Endodermal cell (in vitro differentiated cells): Measurements from ENCODE around the gene XRCC1. TPM values are rescaled to one million over a fixed set of nuclear protein-coding genes. Genes with fewer than 3 reads are reported as not detected.

Experiments
- DNase-seq: peaks from one replicate; pipeline ENCODE4 v3.0.0-alpha.2; 2017
- H3K27ac ChIP-seq: 2 replicates; pipeline ENCODE4 v1.5.1; 2013; ENCODE audit warnings: mild to moderate bottlenecking, low read depth, low read length, moderate library complexity
- H3K27me3 ChIP-seq: 2 replicates; pipeline ENCODE4 v1.6.1; 2013; ENCODE audit warnings: mild to moderate bottlenecking, low read length, moderate library complexity; ENCODE audit not compliant: insufficient read depth, control insufficient read depth, poor library complexity, severe bottlenecking
- H3K36me3 ChIP-seq: 2 replicates; pipeline ENCODE4 v1.7.0; 2013; ENCODE audit warnings: mild to moderate bottlenecking, low read length, moderate library complexity; ENCODE audit not compliant: control insufficient read depth, insufficient read depth
- H3K4me1 ChIP-seq: one replicate; pipeline ENCODE4 v1.7.0; 2013; ENCODE audit warnings: low read length; ENCODE audit not compliant: control insufficient read depth, insufficient read depth
- H3K4me3 ChIP-seq: 2 replicates; pipeline ENCODE4 v1.5.1; 2013; ENCODE audit warnings: mild to moderate bottlenecking, low read length, moderate library complexity
- H3K9ac ChIP-seq: 2 replicates; pipeline ENCODE4 v1.6.1; 2013; ENCODE audit warnings: mild to moderate bottlenecking, low read length, moderate library complexity; ENCODE audit not compliant: poor library complexity, severe bottlenecking; ENCODE audit errors: extremely low read depth
- H3K9me3 ChIP-seq: 2 replicates; pipeline ENCODE4 v1.6.1; 2013; ENCODE audit warnings: mild to moderate bottlenecking, low read length, moderate library complexity; ENCODE audit not compliant: control insufficient read depth
- H3K27ac Mint-ChIP-seq: 2 replicates; pipeline ENCODE4 v1.8.0; 2020; ENCODE audit warnings: mixed read lengths
- H3K27me3 Mint-ChIP-seq: 2 replicates; pipeline ENCODE4 v1.8.0; 2021; ENCODE audit warnings: mild to moderate bottlenecking, mixed read lengths; ENCODE audit not compliant: insufficient read depth
- H3K36me3 Mint-ChIP-seq: 2 replicates; pipeline ENCODE4 v1.8.0; 2020; ENCODE audit warnings: low read depth, mixed read lengths
- H3K4me1 Mint-ChIP-seq: 2 replicates; pipeline ENCODE4 v1.8.0; 2020; ENCODE audit warnings: mixed read lengths
- H3K4me3 Mint-ChIP-seq: 2 replicates; pipeline ENCODE4 v1.8.0; 2020; ENCODE audit warnings: mild to moderate bottlenecking, moderate library complexity, mixed read lengths
- H3K9me3 Mint-ChIP-seq: 2 replicates; pipeline ENCODE4 v1.8.0; 2020; ENCODE audit warnings: mild to moderate bottlenecking, mixed read lengths
- CTCF ChIP-seq: fragments of 200-600 bp; sonication (generic); conservative IDR thresholded peaks from 2 replicates; pipeline ENCODE4 v1.5.0; 2021; ENCODE audit warnings: antibody characterized with exemption, mild to moderate bottlenecking
- WGBS, 2 experiments: methylation state at CpG; one replicate each; pipeline versions ENCODE4 v1.1.5 to v1.1.7; 2013; ENCODE audit warnings: missing lambda C conversion rate in 2 of 2, mixed read lengths in 1 of 2; ENCODE audit not compliant: insufficient coverage in 1 of 2, insufficient read length in 1 of 2; 5-methylcytosine and 5-hydroxymethylcytosine counted together
- total RNA-seq, 2 donors: library from RNA; stranded (reverse); fragmentation: NEBNext Ultra II Directional in 1 of 2; extraction: Animal tissue kit (Norgen Biotek cat#: 25700) in 1 of 2; gene quantifications; 2 replicates in 1 of 2; 3 replicates in 1 of 2; pipeline ENCODE4 v1.2.1, GENCODE V29; 2021

XRCC1 gene
- total RNA-seq, 2 donors from 2014 or later, result 48.8 to 52.1 TPM

- Histone ChIP-seq H3K9ac (no peak overlapping the region), H3K27me3 (no peaks in the 10 kb centered on the region), H3K4me3 (no peak overlapping the region), H3K9me3 (no peaks in the 10 kb centered on the region), H3K4me1 (no peaks in the 10 kb centered on the region), H3K27ac (no peak overlapping the region), H3K36me3 (peaks cover 40% of the 10 kb centered on the region)
- H3K4me3 Mint-ChIP-seq, result no peak overlapping the region
- no peak overlapping the region for H3K27ac Mint-ChIP-seq
- H3K27me3 Mint-ChIP-seq, result no peaks in the 10 kb centered on the region
- TF ChIP-seq CTCF, result no peak
- peaks cover 7% of the 10 kb centered on the region for H3K4me1 Mint-ChIP-seq
- DNase-seq, result no peak
- peaks cover 42% of the 10 kb centered on the region for H3K36me3 Mint-ChIP-seq
- 98 to 100% methylated on average over 2 of the region's 2 CpGs for WGBS, 2 experiments
- no peaks in the 10 kb centered on the region for H3K9me3 Mint-ChIP-seq
These were observed 11.0 kb upstream of the XRCC1 start for GRCh38 chr19:43586346-43586745.

GRCh38 chr19:43584484-43584883 lies 9.2 kb upstream of the XRCC1 start:
- Histone ChIP-seq H3K27me3 (no peaks in the 10 kb centered on the region), H3K4me1 (no peaks in the 10 kb centered on the region), H3K9ac (no peak overlapping the region), H3K4me3 (no peak overlapping the region), H3K36me3 (peaks cover 22% of the 10 kb centered on the region), H3K9me3 (no peaks in the 10 kb centered on the region), H3K27ac (no peak overlapping the region)
- Mint-ChIP-seq H3K36me3 (peaks cover 28% of the 10 kb centered on the region), H3K27me3 (no peaks in the 10 kb centered on the region), H3K9me3 (no peaks in the 10 kb centered on the region), H3K4me3 (no peak overlapping the region), H3K27ac (no peak overlapping the region), H3K4me1 (peaks cover 11% of the 10 kb centered on the region)
- WGBS, 2 experiments, result 83% methylated on average over 1 of the region's 1 CpG; no CpG with 5 or more reads in 1 of the 2 experiments
- no peak for DNase-seq
- no peak for TF ChIP-seq CTCF

GRCh38 chr19:43582495-43582894 lies 7.2 kb upstream of the XRCC1 start:
- no peaks in the 10 kb centered on the region for H3K9me3 ChIP-seq
- Mint-ChIP-seq H3K27ac (no peak overlapping the region), H3K4me3 (no peak overlapping the region), H3K36me3 (peaks cover 24% of the 10 kb centered on the region), H3K9me3 (no peaks in the 10 kb centered on the region), H3K27me3 (peaks cover 5% of the 10 kb centered on the region), H3K4me1 (peaks cover 18% of the 10 kb centered on the region)
- no peaks in the 10 kb centered on the region for H3K27me3 ChIP-seq
- WGBS, 2 experiments, result 78 to 86% methylated on average over 2 of the region's 2 CpGs
- no peak for DNase-seq
- TF ChIP-seq CTCF, result no peak
- H3K36me3 ChIP-seq, result peaks cover 18% of the 10 kb centered on the region
- no peak overlapping the region for H3K4me3 ChIP-seq
- H3K27ac ChIP-seq, result no peak overlapping the region
- H3K9ac ChIP-seq, result no peak overlapping the region
- H3K4me1 ChIP-seq, result no peaks in the 10 kb centered on the region
